K562 (cell line): ENCODE data around the gene PBX2. TPM values are rescaled to one million over a fixed set of nuclear protein-coding genes. Genes with fewer than 3 reads are reported as not detected.
A peak's percentile ranks its signal among the peaks of the same experiment; 100 is the strongest.

Experiments
- ATF2 ChIP-seq: sonication (generic); formaldehyde crosslinking; IDR thresholded peaks from 2 replicates; pipeline ENCODE4 v1.8.1; 2022; ENCODE audit warnings: missing genetic modification reagents
- BRD4 ChIP-seq: fragments of 200-600 bp; sonication (generic); IDR thresholded peaks from 2 replicates; pipeline ENCODE4 v1.6.1; 2017; ENCODE audit warnings: inconsistent platforms
- BRD9 ChIP-seq: fragments of 450-650 bp; IDR thresholded peaks from 2 replicates; pipeline ENCODE4 v1.6.1; 2018; ENCODE audit warnings: low read depth; ENCODE audit not compliant: partially characterized antibody
- CREB5 ChIP-seq: fragments of 250-450 bp; sonication (Bioruptor Pico); IDR thresholded peaks from 2 replicates; pipeline ENCODE4 v1.5.0; 2020; ENCODE audit warnings: mild to moderate bottlenecking
- ESRRA ChIP-seq: fragments of 450-650 bp; IDR thresholded peaks from 2 replicates; pipeline ENCODE4 v1.6.1; 2014; ENCODE audit warnings: low read depth, mild to moderate bottlenecking, moderate library complexity, borderline replicate concordance
- FIP1L1 ChIP-seq: fragments of 200-400 bp; formaldehyde crosslinking; IDR thresholded peaks from 2 replicates; pipeline ENCODE4 v1.6.1; 2018; ENCODE audit warnings: mild to moderate bottlenecking, low read depth, low read length; ENCODE audit not compliant: poor library complexity, severe bottlenecking
- GTF2A2 ChIP-seq: IDR thresholded peaks from 2 replicates; pipeline ENCODE4 v1.6.1; 2016; ENCODE audit warnings: mild to moderate bottlenecking, missing genetic modification characterization, missing compliant biosample characterization
- JUNB ChIP-seq: fragments of 450-650 bp; formaldehyde crosslinking; conservative IDR thresholded peaks from 2 replicates; pipeline ENCODE4 v1.4.0; 2020; ENCODE audit warnings: mild to moderate bottlenecking
- KLF6 ChIP-seq: fragments of 250-450 bp; sonication (Bioruptor Pico); IDR thresholded peaks from 2 replicates; pipeline ENCODE4 v1.4.0; 2020; ENCODE audit warnings: mild to moderate bottlenecking, moderate library complexity, borderline replicate concordance
- LEF1 ChIP-seq: fragments of 450-650 bp; IDR thresholded peaks from 2 replicates; pipeline ENCODE4 v1.6.1; 2016; ENCODE audit warnings: mild to moderate bottlenecking
- POLR3A ChIP-seq: IDR thresholded peaks from 2 replicates; pipeline ENCODE4 v1.6.1; 2011; ENCODE audit warnings: borderline replicate concordance, mild to moderate bottlenecking, moderate library complexity; ENCODE audit not compliant: insufficient read length, insufficient read depth; ENCODE audit errors: extremely low read depth
- POLR3G ChIP-seq: IDR thresholded peaks from 2 replicates; pipeline ENCODE4 v1.6.1; 2011; ENCODE audit not compliant: insufficient read length, insufficient replicate concordance; ENCODE audit errors: extremely low read depth
- PRMT5 ChIP-seq: sonication (generic); formaldehyde crosslinking; IDR thresholded peaks from 2 replicates; pipeline ENCODE4 v1.5.0; 2020; ENCODE audit warnings: missing genetic modification reagents
- SPI1 ChIP-seq: IDR thresholded peaks from 2 replicates; pipeline ENCODE4 v1.6.1; 2011; ENCODE audit warnings: low read depth, low read length, control low read depth, borderline replicate concordance
- TCF7 ChIP-seq: sonication (generic); IDR thresholded peaks from 2 replicates; pipeline ENCODE4 v1.6.1; 2016; ENCODE audit warnings: antibody characterized with exemption, borderline replicate concordance
- ZNF282 ChIP-seq: sonication (generic); formaldehyde crosslinking; IDR thresholded peaks from 2 replicates; pipeline ENCODE4 v1.8.1; 2023; ENCODE audit warnings: missing genetic modification reagents
- ZNF316 ChIP-seq: fragments of 450-650 bp; IDR thresholded peaks from 2 replicates; pipeline ENCODE4 v1.6.1; 2016
- ZNF384 ChIP-seq: IDR thresholded peaks from 2 replicates; pipeline ENCODE4 v1.6.1; 2012; ENCODE audit warnings: low read depth, low read length, improper control_type of control experiment
- ZNF444 ChIP-seq: fragments of 250-450 bp; sonication (Bioruptor Pico); IDR thresholded peaks from 2 replicates; pipeline ENCODE4 v1.4.0; 2020; ENCODE audit warnings: mild to moderate bottlenecking, moderate library complexity
- ZNF778 ChIP-seq: fragments of 450-650 bp; formaldehyde crosslinking; IDR thresholded peaks from 2 replicates; pipeline ENCODE4 v1.4.0; 2020; ENCODE audit warnings: mild to moderate bottlenecking, moderate library complexity
- polyA plus RNA-seq, 8 experiments: library from polyadenylated mRNA; depleted of rRNA in 4 of 8; stranded (reverse) in 5 of 8; unstranded in 3 of 8; fragments of >200 nt; fragmentation: Nextera tagmentation in 2 of 8; fragmentation: Illumina TruSeq in 1 of 8; extraction: Ambion mirVana in 2 of 8; extraction: Trizol in 1 of 8; gene quantifications; 2 replicates each; pipeline versions ENCODE4 v1.2.1 to v1.2.3, GENCODE V29; 2011 to 2014; ENCODE audit warnings: inconsistent platforms in 1 of 8, missing spikeins in 1 of 8
- total RNA-seq, 7 experiments: library from RNA; depleted of rRNA in 6 of 7; stranded (reverse); fragments of >200 nt in 6 of 7; fragmentation: Illumina TruSeq in 2 of 7; extraction: Trizol in 2 of 7; gene quantifications; 2 replicates each; pipeline versions ENCODE4 v1.2.1 to v1.2.3, GENCODE V29; 2011 to 2021; ENCODE audit warnings: low replicate concordance in 1 of 7
- TF ChIP-seq, protein P1 (sequence below): fragments of 250-450 bp; sonication (Bioruptor Pico); IDR thresholded peaks from 2 replicates; pipeline ENCODE4 v1.4.0; 2020; ENCODE audit warnings: mild to moderate bottlenecking, moderate library complexity
- TF ChIP-seq, protein P2 (sequence below): fragments of 250-450 bp; sonication (Bioruptor Pico); IDR thresholded peaks from 2 replicates; pipeline ENCODE4 v1.4.0; 2020; ENCODE audit warnings: mild to moderate bottlenecking, moderate library complexity

The PBX2 gene
- total and polyA plus RNA-seq, 9 of the 15 experiments (the other 6 are each of a cell fraction or from before 2014, with no cell fraction given), result 1.9 to 134 (median 62.5) TPM

DNA sequence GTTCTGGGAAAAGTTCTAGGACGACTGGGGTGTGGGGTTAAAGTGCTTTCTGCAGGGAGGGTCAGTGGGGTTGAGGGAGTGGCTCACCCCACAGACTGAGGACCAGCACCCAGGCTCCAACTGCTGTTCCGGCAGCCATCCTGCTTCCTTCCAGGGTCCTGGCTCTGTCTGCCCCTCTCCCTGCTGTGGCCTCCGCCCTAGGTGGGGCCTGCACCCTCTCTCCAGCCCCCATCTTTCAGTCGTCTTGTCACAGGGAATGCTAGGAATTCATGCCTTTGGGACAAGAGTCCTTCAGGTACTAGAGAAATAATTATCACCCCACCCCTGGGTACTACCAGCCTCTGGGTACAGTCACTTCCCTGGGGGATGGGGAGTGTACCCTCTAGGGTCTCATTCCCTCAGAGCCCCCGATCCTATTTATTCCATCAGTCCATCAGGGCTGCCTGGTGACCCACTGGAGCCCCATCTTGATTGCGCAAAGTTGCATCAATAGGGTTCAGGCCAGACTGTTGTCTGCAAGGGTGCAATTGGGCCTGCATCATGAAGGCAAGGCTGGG is 5.8 kb downstream of the PBX2 start, which contains the start of gene AGER (continued):
- TF ChIP-seq, protein P1, sequence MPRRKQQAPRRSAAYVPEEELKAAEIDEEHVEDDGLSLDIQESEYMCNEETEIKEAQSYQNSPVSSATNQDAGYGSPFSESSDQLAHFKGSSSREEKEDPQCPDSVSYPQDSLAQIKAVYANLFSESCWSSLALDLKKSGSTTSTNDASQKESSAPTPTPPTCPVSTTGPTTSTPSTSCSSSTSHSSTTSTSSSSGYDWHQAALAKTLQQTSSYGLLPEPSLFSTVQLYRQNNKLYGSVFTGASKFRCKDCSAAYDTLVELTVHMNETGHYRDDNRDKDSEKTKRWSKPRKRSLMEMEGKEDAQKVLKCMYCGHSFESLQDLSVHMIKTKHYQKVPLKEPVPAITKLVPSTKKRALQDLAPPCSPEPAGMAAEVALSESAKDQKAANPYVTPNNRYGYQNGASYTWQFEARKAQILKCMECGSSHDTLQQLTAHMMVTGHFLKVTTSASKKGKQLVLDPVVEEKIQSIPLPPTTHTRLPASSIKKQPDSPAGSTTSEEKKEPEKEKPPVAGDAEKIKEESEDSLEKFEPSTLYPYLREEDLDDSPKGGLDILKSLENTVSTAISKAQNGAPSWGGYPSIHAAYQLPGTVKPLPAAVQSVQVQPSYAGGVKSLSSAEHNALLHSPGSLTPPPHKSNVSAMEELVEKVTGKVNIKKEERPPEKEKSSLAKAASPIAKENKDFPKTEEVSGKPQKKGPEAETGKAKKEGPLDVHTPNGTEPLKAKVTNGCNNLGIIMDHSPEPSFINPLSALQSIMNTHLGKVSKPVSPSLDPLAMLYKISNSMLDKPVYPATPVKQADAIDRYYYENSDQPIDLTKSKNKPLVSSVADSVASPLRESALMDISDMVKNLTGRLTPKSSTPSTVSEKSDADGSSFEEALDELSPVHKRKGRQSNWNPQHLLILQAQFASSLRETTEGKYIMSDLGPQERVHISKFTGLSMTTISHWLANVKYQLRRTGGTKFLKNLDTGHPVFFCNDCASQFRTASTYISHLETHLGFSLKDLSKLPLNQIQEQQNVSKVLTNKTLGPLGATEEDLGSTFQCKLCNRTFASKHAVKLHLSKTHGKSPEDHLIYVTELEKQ (CRISPR knock-in tag), result 0 out of 2 replicates have a peak, but pooled peaks have one; percentile 3
- no peak for TF ChIP-seq ATF2
- TF ChIP-seq GTF2A2 (tag), result no peak
- no peak for TF ChIP-seq PRMT5
- no peak for TF ChIP-seq JUNB (CRISPR knock-in tag)
- TF ChIP-seq TCF7, result 0 out of 2 replicates have a peak, but pooled peaks have one; percentile 7
- TF ChIP-seq BRD9, result no peak
- TF ChIP-seq ZNF316, result no peak
- no peak for TF ChIP-seq ZNF778 (CRISPR knock-in tag)
- TF ChIP-seq ZNF444, result no peak
- no peak for TF ChIP-seq SPI1
- no peak for TF ChIP-seq POLR3G
- no peak for TF ChIP-seq ZNF384
- TF ChIP-seq POLR3A, result no peak
- TF ChIP-seq ESRRA, result no peak
- TF ChIP-seq KLF6 (CRISPR knock-in tag), result peak; percentile 47; the same call in 1 of the 2 replicates
- TF ChIP-seq FIP1L1, result no peak
- TF ChIP-seq, protein P2, sequence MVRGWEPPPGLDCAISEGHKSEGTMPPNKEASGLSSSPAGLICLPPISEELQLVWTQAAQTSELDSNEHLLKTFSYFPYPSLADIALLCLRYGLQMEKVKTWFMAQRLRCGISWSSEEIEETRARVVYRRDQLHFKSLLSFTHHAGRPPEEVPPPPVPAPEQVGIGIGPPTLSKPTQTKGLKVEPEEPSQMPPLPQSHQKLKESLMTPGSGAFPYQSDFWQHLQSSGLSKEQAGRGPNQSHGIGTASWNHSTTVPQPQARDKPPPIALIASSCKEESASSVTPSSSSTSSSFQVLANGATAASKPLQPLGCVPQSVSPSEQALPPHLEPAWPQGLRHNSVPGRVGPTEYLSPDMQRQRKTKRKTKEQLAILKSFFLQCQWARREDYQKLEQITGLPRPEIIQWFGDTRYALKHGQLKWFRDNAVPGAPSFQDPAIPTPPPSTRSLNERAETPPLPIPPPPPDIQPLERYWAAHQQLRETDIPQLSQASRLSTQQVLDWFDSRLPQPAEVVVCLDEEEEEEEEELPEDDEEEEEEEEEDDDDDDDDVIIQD (CRISPR knock-in tag), result no peak
- no peak for TF ChIP-seq LEF1
- peak; percentile 74; the same call in 1 of the 2 replicates for TF ChIP-seq CREB5 (CRISPR knock-in tag)
- TF ChIP-seq BRD4, result no peak
- TF ChIP-seq ZNF282, result no peak
